ENCODE results near the gene HPX. TPM values are rescaled to one million over a fixed set of nuclear protein-coding genes. Genes with fewer than 3 reads are reported as not detected.

HPX gene
- total and polyA plus RNA-seq, 2 of the 13 experiments (the other 11 are each of a cell fraction or from before 2014, with no cell fraction given): 9.2 to 57.4 TPM

GRCh38 chr11:6474413-6474792 lies 33.6 kb upstream of the HPX start:
- H3K79me2 ChIP-seq (ENCODE audit: insufficient read depth, low read length): no peaks in the 10 kb centered on the region
- H3K36me3 ChIP-seq (replicated peaks in 1 of 2; ENCODE audit: control insufficient read depth in 1 of 2, insufficient read depth in 2 of 2, low read length in 2 of 2): peaks cover 9 to 25% of the 10 kb centered on the region in 2 experiments
- peak overlapping the region; percentile 43 to 78 (median 72) for H3K4me3 ChIP-seq (replicated peaks in 1 of 3; ENCODE audit: insufficient read depth in 1 of 3, low read depth in 2 of 3, low read length in 3 of 3)
- H3K9me3 ChIP-seq (ENCODE audit: low read length): no peaks in the 10 kb centered on the region
- H3K27ac ChIP-seq (ENCODE audit: extremely low read length, insufficient read depth, low read length): peak overlapping the region; percentile 44
- H4K20me1 ChIP-seq (ENCODE audit: insufficient read depth, low read length): no peaks in the 10 kb centered on the region; the same call in 1 of the 2 replicates
- no peaks in the 10 kb centered on the region; a peak in 1 of 5 replicates for H3K27me3 ChIP-seq (ENCODE audit: control insufficient read depth in 1 of 2, insufficient read depth in 2 of 2, low read length in 2 of 2)
- peak overlapping the region; percentile 60 for H3K9ac ChIP-seq (ENCODE audit: insufficient read depth, low read depth, low read length)
- WGBS (ENCODE audit: low lambda C conversion rate): 55% methylated on average over 6 of the region's 7 CpGs
- no peak for ATAC-seq
- no peak overlapping the region for H2AFZ ChIP-seq (ENCODE audit: low read length)
- intact Hi-C loops (cut with micrococcal nuclease; ENCODE audit: unreplicated experiment) (no loop called here), in situ Hi-C loops (cut with HindIII; ENCODE audit: extremely low pct_ligation_motif_present, low pct_unique_long_range_greater_than_20kb) (no loop called here)
- BruUV-seq (replicated peaks): no TSS peak
- H3K4me1 ChIP-seq (ENCODE audit: insufficient read depth, low read length): peaks cover 47% of the 10 kb centered on the region
- POLR2A ChIA-PET: interaction anchor here (1.7 to 3.3 kb wide), 3 partner anchors 15 to 35 kb away, joined by 4 to 13 read pairs (median 9); partner anchors contain the start of gene HPX
- no peak for FAIRE-seq
- TF ChIP-seq KDM5B (CRISPR knock-in tag; IDR thresholded peaks at IDR 0.05; ENCODE audit: borderline replicate concordance) (no peak), UBTF (CRISPR knock-in tag; IDR thresholded peaks at IDR 0.05) (0 out of 2 replicates have a peak, but pooled peaks have one; percentile 5), ZNF776 (CRISPR knock-in tag; IDR thresholded peaks at IDR 0.05) (no peak), KLF13 (CRISPR knock-in tag; IDR thresholded peaks at IDR 0.05) (no peak)
- CTCF ChIA-PET (ENCODE audit: low intra/inter-chr PET ratio, low total read pairs): no interaction called here
- DNase-seq (ENCODE audit: low spot score): no peak
- H3K4me2 ChIP-seq (ENCODE audit: low read depth, low read length): peak overlapping the region; percentile 90

Measured in HepG2 (cell line).